DMS79 (cell line): Measurements from ENCODE around the gene AGL.
A peak's percentile ranks its signal among the peaks of the same experiment; 100 is the strongest.
"Not testable (repeated sequence)": the region's sequence is repeated elsewhere in the genome, so short reads cannot be mapped to it uniquely, and the experiment has no call there.

Experiments used
- DNase-seq: peaks from one replicate; lab custom pipeline; 2025; lab: John Stamatoyannopoulos, UW

The AGL gene

DNA sequence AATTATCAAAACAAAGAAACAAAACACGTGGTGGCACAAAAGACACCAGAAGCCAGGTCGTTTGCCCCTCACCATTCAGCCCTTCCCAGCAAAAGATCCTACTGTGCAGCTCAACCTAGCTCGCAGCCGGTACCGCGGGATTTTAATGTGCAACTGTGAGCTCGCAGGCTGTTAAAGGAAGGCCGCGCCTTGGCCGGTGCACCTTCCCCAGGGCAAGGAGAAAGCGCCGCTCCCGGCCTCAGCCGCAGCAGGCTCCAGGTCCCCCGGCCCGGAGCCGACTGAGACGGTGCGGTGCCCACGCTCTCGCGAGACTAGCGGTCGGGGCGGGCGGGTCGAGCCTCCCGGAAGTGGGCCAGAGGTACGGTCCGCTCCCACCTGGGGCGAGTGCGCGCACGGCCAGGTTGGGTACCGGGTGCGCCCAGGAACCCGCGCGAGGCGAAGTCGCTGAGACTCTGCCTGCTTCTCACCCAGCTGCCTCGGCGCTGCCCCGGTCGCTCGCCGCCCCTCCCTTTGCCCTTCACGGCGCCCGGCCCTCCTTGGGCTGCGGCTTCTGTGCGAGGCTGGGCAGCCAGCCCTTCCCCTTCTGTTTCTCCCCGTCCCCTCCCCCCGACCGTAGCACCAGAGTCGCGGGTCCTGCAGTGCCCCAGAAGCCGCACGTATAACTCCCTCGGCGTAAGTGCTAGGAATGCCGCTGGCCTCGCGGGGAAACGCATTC lies at the start of gene AGL:
Gene AGL (plus strand): TSS at position 618 of the 715 bp plus-strand sequence. CDS start 682 bp downstream, outside the sequence.
- DNase-seq, result peak; percentile 76

- DNase-seq, result no peak
Observed at GRCh38 chr1:99801584-99801983, 48.6 kb upstream of the AGL start.

GRCh38 chr1:99806882-99807281 lies 43.3 kb upstream of the AGL start:
- no peak for DNase-seq

DNA sequence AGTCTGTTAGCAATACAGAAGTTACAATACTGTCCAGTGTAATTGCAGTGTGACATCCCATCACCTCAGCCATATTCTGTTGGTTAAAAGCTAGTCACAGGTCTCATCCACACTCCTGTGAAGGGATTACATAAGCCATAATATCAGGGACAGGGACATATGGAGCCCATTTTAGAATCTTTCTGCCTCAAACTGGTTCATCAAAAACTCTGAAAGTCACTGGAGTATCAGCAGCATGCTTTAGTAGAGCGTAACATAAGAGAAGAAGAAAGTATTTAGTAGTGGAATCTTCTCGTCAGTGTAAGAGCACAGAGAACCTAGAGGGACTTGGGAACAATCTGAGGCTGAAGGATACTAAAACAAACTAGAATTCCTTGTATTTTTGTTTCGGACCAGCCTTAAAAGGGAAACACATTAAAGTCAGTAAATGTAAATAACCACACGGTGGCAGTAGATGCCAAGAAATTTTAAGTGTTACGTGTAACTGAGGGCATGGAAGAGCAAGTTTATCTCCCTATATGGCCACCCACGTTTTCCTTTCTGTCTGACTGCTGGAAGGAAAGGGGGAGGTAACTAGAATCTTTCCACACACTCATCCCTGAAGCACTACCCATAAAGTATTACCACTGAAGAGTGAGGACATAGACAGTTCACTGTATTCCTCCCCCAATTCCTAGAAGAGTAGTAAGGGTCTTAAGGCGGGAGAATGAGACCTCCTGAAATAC lies 41.6 kb upstream of the AGL start:
- DNase-seq, result peak; percentile 53

DNA sequence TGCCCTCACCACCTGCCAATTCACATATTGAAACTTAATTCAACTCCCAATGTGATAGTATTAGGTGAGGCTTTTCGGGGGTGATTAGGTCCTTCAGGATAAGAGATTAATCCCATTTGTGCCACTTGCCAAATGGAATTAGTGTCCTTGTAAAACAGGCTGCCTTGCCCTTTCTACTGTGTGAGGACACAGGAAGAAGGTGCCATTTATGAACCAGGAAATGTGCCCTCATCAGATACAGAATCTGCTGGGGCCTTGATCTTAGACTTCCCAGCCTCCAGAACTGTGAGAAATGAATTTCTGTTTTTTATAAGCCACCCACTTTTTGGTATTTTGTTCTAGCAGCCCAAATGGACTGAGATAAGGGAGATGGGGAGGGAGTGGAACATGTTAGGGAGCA lies 39.1 kb upstream of the AGL start:
- no peak for DNase-seq

GRCh38 chr1:99811747-99812146 lies 38.4 kb upstream of the AGL start:
- no peak for DNase-seq

GRCh38 chr1:99814373-99814900 lies 35.7 kb upstream of the AGL start:
- no peak for DNase-seq

DNA sequence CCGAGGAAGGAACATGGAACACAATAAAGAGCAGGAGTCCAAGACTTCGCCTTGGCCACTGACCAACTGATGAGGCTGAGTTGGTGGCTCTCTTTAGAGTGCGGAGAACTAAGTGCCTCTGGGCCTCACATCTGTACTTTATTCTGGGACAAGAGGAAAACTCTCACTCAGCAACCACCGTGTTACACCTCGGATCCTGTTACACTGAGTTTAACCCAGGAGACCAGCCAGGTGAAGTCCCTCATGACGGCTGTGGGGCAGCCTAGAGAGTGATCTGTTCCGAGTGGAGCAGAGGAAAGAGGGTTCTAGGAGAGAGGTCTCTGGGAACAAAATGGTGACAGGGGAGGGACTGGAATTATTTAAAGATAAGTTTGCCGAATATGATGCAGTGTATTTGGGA lies 33.5 kb upstream of the AGL start:
- no peak for DNase-seq

DNA sequence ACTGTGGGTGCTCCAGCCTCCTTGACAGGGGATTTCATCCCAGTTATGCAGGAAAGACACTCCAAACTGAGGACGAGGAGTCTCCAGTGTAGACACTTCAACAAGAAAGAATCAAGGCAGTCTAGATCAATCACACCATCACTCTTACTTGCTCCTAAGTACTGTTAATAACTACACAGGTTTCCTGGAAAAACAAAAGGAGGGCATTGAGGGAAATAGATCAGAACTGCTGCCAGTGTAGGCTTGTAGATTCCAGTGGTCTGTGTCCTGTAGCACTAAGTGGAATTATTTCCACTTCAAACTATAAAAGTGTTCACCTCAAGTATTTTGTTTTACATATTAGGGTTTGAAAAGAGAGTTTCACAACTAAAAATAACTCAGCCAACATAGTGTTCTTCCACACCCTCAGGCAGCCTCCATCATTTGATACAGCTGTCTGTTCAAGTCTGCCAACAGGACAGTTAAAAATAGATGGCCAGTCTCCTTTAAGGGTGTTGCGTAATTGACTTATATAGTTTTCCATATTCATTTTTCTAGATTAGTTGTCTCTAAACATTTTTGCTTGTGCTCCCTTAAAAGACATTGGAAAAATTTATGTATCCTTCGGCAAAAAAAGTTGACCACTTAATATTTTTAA lies 32.0 kb upstream of the AGL start:
- DNase-seq, result no peak

- no peak for DNase-seq
Observed at GRCh38 chr1:99820546-99820945, 29.6 kb upstream of the AGL start.

DNA sequence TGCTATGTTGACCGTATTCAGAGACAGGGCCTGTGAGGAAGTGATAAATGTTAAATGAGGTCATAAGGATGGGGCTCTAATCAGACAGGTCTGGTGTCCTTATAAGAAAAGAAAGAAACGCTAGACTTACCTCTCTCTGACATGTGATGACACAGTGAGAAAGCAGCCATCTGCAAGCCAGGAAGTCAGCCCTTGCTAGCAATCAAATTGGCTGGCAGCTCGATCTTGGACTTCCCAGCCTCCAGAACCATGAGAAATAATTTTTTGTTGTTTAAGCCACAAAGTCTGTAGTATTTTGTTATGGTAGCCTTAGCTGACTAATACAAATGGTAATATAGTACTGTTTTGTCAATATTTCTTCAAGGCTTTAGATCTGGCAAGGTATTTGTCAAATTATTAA lies 25.1 kb upstream of the AGL start:
- no peak for DNase-seq

- DNase-seq, result no peak
Observed at GRCh38 chr1:99825702-99826101, 24.5 kb upstream of the AGL start.

- DNase-seq, result no peak
Observed at GRCh38 chr1:99827970-99828369, 22.2 kb upstream of the AGL start.

DNA sequence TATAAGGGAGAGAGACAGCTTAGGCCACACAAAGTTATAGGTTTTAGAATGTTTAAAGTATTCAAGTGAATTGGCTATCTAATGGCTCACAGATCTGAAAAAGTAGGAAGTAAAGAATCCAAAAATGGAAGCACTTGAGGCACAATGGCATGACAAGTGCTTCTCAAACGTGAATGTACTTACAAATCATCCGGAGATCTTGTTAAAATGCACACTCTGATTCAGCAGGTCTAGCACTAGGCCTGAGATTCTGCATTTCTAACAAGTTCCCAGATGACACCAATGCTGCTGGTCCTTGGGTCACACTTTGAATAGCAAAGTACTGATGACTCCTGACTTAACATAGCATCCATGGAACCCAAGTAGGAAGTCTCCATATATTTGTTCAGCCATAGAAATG lies 20.9 kb upstream of the AGL start:
- DNase-seq, result peak; percentile 79

DNA sequence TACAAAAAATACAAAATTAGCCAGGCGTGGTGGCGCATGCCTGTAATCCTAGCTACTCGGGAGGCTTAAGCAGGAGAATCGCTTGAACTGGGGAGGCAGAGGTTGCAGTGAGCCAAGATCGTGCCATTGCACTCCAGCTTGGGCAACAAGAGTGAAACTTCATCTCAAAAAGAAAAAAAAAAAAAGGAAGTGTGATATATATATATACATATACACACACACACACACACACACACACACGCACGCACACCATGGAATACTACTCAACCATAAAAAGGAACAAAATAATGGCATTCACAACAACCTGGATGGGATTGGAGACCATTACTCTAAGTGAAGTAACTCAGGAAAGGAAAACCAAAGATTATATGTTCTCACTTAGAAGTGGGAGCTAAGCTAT lies 16.2 kb upstream of the AGL start:
- not testable (repeated sequence) for DNase-seq

DNA sequence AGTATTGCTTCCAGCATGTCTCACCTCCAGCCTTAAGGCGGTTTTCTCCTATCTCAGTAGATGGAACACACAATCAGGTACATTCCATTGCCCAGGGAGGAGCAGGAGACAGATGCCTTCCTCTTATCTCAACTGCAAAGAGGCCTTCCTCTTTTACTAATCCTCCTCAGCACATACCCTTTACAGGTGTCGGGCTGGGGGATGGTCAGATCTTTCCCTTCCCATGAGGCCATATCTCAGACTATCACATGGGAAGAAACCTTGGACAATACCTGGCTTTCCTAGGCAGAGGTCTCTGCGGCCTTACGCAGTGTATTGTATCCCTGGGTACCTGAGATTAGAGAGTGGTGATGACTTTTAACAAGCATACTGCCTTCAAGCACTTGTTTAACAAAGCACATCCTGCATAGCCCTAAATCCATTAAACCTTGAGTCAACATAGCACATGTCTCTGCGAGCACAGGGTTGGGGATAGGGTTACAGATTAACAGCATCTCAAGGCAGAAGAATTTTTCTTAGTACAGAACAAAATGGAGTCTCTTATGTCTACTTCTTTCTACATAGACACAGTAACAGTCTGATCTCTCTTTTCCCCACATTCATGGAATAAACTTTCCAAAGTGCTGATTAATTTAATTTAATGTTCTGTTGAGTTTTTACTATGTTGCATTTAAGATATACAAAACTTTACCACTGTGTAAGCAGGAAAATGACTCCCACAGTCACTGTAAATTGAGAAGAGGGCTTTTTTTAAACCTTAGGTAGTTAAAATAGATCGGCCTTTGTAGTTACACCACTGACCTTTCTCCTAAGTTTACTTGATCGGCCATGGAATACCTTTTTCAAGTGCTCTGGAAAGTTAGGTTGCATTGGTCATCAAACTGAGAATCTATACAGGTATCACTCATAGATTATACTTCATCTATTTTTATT lies 13.7 kb upstream of the AGL start:
- DNase-seq, result not testable (repeated sequence)

DNA sequence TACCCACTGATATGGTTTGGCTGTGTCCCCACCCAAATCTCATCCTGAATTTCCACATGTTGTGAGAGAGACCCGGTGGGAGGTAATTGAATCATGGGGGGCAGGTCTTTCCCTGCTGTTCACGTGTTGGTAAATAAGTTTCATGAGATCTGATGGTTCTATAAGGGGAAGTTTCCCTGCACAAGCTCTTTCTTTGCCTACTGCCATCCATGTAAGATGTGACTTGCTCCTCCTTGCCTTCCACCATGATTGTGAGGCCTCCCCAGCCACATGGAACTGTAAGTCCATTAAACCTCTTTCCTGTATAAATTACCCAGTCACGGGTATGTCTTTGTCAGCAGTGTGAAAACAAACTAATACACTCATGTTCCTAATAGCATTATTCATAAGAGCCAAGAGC lies 9.8 kb upstream of the AGL start:
- not testable (repeated sequence) for DNase-seq

GRCh38 chr1:99843760-99844159 lies 6.4 kb upstream of the AGL start:
- DNase-seq, result no peak

DNA sequence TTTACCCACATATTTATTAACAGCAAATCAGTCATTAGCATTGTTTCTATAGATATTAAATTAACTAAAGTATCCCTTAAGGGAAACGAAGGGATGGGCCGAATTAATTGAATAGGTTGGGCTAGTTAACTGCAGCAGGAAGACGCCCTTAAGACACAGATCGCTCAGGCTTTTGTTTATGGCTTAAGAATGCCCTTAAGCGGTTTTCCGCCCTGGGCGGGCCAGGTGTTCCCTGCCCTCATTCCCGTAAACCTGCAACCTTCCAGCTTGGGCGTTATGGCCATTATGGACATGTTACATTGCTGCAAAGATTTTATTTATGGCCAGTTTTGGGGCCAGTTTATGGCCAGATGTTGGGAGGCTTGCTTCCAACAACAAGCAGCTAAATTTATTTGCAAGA lies 5.0 kb upstream of the AGL start:
- DNase-seq, result not testable (repeated sequence)

DNA sequence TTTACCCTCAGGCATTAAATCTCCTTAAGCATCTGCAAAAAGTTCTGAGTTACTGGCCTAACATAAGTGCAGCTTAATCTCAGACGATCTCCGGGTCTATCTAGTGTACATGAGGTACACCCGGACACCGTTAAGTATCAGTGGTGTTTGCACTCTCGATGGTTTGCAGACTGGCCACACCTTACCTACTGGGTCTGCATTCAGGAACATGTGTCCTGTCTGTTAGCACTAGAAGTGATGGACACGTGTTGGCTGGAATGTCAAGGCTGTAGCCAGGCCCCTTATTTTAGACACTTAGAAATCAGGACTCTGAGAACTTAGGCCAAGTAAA lies 783 bp upstream of the AGL start:
- DNase-seq, result no peak

- no peak for DNase-seq
Observed at GRCh38 chr1:99850459-99851291, 514 bp downstream of the AGL start.
